ENCODE results near the gene CARD9.

DNA sequence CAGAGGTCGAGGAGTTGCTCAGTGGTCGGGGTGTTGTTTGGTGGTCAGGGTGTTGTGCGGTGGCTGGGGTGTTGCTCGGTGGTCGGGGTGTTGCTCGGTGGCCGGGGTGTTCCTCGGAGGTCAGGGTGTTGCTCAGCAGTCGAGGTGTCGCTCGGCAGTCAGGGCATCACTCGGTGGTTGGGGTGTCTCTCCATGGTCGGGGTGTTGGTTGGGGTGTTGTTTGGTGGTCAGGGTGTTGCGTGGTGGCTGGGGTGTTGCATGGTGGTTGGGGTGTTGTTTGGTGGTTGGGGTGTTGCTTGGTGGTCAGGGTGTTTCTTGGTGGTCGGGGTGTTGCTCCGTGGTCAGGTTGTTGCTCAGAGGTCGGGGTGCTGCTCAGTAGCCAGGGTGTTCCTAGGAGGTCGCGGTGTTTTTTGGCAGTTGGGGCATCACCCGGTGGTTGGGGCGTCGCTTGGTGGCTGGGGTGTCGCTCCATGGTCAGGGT, 57.2 kb downstream of the CARD9 start:
- TF ChIP-seq, protein P1, sequence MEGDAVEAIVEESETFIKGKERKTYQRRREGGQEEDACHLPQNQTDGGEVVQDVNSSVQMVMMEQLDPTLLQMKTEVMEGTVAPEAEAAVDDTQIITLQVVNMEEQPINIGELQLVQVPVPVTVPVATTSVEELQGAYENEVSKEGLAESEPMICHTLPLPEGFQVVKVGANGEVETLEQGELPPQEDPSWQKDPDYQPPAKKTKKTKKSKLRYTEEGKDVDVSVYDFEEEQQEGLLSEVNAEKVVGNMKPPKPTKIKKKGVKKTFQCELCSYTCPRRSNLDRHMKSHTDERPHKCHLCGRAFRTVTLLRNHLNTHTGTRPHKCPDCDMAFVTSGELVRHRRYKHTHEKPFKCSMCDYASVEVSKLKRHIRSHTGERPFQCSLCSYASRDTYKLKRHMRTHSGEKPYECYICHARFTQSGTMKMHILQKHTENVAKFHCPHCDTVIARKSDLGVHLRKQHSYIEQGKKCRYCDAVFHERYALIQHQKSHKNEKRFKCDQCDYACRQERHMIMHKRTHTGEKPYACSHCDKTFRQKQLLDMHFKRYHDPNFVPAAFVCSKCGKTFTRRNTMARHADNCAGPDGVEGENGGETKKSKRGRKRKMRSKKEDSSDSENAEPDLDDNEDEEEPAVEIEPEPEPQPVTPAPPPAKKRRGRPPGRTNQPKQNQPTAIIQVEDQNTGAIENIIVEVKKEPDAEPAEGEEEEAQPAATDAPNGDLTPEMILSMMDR (conservative IDR thresholded peaks at IDR 0.05) = no peak
- no peak for TF ChIP-seq EZH2 (IDR thresholded peaks at IDR 0.05; ENCODE audit: low read depth)

Data from PC-9 (cell line).